Occipital lobe (tissue), 2 donors: ENCODE results near the gene KIF5A. TPM values are rescaled to one million over a fixed set of nuclear protein-coding genes. Genes with fewer than 3 reads are reported as not detected.
"Not testable (repeated sequence)": the region's sequence is repeated elsewhere in the genome, so short reads cannot be mapped to it uniquely, and the experiment has no call there.

Source experiments
- DNase-seq: peaks from one replicate; lab custom pipeline; 2025; lab: John Stamatoyannopoulos, UW
- total RNA-seq: library from RNA; depleted of rRNA; stranded (reverse); fragments of >200 nt; gene quantifications from one replicate; pipeline ENCODE4 v1.2.3, GENCODE V29; 2014

Gene KIF5A
- total RNA-seq, 1 donor from 2014 or later, result 50.2 TPM

- DNase-seq, result no peak
Measured at GRCh38 chr12:57606399-57606798, 56.6 kb downstream of the KIF5A start.

DNA sequence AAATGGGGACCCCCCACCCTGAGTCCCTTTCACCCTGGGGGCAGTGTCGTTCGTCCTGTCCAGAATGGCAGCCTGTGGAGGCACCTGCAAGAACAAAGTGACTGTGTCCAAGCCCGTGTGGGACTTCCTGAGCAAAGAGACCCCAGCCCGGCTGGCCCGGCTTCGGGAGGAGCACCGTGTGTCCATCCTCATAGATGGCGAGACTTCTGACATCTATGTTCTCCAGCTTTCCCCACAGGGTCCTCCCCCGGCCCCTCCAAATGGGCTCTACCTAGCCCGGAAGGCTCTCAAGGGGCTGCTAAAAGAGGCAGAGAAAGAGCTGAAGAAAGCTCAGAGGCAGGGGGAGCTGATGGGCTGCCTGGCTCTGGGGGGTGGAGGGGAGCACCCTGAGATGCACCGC is 57.0 kb downstream of the KIF5A start:
- no peak for DNase-seq

DNA sequence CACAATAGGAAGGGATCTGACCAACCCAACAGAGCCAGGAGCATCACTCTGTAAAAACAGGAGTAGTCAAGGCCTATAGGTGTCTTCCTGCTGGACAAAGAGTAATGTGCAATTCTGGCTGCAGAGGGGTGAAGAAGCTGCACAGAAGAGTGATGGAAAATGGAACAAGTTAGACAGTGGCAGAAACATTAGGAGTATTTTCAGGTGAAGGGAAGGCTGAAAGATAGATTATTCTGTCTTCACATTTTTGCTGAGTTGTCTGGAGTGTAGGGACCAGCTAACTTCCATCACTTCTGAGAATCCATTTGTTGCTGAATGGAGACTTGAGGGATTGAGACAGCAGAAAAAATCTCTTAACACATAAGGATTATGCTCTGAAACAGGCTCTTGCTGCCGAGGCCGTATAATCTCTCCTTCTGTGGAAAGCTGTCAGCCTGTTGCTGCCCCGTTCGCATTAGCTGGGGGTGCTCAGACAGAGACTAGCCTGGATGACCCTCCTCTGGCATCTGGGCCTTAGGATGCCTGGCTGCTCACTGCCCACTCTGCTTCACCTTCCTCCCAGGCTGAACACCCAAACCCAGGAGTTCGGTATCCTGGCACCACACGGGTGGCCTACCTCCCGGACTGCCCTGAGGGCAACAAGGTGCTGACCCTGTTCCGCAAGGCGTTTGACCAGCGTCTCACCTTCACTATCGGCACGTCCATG is 58.3 kb downstream of the KIF5A start:
- no peak for DNase-seq

GRCh38 chr12:57609101-57609780 is 59.4 kb downstream of the KIF5A start:
- no peak for DNase-seq

DNA sequence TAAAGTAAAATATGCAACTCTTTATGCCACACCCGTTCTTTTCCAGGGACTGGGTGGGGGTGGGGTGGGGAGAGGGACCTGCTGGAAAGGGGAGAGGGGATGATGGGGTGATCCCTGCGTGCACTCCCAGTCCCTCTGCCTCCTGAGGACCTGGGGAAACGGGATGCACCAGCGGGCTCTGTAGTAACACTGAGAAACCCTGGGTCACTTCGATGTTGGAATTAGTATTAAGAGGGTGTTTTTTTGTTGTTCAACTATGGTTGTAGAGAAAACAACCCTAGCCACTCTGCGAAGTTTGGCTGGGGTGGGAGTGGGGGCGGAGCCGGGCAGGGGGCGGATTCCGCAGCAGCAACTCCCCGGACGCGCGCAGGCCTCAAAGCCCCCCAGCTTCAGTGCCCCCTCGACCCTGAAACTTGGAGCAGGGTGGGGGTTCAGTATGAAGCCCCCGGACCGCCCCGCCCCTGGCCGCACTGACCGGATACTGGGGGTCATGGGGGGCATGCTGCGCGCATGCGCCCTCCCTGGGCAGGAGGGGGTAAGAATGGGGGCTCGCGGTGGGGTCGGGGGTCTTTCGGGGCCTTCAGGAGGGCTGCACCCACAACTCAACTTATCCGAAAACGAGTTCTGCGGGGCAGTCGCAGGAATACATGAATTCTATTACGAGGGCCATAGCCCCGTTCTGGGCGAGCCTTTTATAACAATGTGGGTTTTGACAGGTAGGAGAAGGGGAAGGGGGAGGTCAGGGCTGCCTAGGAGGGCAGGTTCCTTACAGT is 60.1 kb downstream of the KIF5A start:
- no peak for DNase-seq

GRCh38 chr12:57610554-57611107 is 60.8 kb downstream of the KIF5A start:
- no peak for DNase-seq

DNA sequence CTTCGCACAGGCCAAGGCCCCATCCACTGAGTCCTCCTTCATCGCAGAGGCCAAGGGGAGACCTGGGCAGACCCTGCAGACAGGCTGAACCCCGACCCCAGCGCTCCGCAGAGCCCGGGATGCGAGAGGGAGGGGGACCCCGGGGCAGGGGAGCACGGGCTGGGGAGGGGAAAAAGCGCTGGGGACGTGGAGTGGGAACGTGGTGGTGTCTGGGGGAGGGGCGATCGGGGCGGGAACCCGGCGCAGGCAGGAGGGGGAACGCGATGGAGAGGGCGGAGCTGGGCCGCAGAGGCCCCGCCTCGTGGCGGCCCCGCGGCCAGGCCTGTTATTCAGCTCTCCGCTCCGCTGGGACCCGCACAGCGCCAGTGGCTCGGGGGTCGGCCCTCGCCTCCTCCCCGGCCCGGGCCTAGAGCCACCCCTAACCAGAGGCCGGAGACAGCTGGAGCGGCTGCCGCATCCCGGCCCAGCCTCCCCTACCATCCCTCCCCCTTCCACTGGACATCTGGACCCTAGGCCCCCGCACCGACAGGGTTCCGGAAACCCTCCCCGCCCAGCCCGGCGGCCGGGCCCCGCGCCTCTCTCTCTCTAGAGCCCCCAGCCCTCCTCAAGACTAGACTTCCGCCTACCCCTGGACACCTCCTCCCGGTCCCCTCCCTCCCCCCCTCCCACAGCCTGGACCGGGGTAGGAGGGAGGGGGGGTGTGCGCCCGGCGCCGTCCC is 61.4 kb downstream of the KIF5A start, which contains the start of gene ARHGEF25:
Gene ARHGEF25 (plus strand): TSS at position 328 of the 719 bp plus-strand sequence. CDS start 460 bp downstream, outside the sequence.
- DNase-seq, result peak; percentile 54

DNA sequence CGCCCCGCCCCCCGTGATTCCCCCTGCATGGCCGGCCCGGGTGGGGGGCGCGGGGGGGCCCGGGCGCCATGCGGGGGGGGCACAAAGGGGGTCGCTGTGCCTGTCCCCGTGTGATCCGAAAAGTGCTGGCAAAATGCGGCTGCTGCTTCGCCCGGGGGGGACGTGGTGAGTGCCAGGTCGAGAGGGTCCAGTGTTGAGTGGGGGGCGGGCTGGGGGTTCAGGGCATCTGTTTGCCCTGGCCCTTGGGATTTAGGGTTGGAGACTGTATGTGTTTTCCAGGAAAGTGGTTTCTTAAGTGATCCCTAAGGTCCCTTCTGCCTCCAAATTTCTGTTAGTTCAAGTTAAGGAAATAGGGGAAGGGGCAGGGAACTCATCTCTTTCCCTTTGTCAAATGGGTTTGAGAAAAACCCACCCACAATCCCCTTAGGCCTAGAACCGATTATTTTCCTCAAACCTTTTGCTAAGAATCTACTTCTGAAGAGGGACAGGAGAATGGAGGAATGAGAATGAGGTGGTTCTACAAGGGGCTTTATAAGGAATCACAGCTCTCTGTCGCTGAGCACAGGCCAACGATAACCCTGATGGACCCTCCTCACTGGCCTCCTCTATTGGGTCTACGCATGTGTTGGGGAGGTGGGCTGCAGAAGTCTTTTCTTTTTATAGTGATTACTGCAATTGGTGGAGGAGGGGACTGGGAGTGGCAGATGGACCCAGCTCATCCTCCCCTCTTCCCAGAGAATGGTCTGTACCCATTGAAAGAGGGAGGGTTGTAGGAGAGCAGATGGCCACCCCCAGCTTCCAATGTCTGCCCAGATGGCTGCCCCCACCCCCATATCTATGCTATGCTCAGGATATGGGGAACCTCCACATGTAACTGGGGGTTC is 62.2 kb downstream of the KIF5A start:
- no peak for DNase-seq

GRCh38 chr12:57612711-57613426 is 63.0 kb downstream of the KIF5A start:
- no peak for DNase-seq

DNA sequence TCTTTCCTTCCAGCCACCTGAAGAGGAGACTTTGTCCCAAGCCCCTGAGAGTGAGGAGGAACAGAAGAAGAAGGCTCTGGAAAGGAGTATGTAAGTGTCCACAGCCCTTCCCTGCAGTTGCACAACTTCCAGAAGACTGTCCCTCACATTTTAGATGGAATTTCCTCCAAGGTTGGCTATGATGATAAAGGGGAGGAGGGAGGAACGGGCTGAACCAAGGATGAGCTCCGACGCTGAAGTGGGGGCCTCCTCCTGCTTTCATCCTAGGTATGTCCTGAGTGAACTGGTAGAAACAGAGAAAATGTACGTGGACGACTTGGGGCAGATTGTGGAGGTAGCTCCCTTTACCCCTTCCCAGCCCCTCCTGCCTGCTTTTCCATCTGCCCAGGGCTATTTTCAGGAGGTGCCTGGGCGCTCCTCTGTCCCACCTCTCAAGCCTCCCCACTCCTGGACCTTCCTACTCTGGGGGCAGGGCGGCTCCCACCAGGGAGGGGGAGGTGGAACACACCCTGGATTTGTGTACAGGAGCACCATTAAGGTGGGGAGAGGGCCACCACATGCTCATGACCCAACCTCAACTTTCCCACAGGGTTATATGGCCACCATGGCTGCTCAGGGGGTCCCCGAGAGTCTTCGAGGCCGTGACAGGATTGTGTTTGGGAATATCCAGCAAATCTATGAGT is 63.7 kb downstream of the KIF5A start:
- no peak for DNase-seq

- DNase-seq, result no peak
Measured at GRCh38 chr12:57614178-57614947, 64.5 kb downstream of the KIF5A start.

DNA sequence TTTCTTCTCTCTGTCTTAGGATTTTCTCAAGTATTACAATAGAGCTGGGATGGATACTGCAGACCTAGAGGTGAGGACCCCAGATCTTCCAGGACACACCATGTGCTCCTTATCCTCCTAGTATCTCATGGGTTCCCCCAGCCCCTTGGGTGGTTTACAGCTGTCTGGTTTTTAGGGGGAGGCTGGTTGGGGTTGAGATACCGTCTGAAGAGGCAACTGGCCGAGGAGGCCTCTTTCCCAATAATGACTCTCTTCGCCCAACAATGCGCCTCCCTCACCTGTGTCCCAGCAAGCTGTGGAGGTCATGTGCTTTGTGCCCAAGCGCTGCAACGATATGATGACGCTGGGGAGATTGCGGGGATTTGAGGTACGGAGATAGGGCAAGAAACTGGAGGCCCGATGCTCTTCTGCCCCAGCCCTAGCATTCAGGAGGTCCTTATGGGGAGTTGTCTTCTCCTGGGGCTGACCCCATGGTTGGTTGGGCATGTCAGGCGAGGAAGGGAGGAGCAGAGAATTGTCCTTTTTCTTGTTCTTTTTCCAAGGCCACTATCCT is 65.2 kb downstream of the KIF5A start:
- no peak for DNase-seq

- no peak for DNase-seq
Measured at GRCh38 chr12:57615637-57616036, 65.8 kb downstream of the KIF5A start.

DNA sequence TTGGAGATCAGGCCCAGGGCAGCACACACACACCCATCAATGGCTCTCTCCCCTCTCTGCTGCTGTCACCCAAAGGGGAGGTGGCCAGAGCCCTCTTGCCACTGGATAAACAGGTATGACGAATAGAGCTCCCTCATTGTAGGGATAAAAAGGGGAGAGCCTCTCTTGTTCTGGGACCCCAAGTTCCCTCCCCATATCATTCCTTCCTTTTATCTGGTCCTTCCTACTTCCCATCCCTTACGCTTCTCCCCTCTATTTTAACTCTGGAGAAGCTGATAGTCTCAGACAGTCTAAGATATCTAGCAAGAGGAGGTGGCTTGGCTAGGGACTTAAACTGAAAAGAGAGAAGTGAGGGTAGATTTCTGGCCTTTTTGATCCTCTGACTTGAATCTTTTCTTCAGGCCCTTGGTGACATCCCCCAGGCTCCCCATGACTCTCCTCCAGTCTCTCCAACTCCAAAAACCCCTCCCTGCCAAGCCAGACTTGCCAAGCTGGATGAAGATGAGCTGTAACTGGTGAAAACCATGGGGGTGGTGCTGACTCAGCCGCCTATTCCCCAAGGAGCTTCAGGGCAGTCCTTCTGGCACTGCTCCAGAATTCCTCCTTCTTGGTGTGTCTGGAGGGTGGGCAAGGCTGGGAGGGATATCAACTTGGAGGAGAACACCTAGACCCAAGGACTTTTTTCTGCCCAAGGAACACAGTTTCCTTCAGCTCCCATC is 66.7 kb downstream of the KIF5A start:
- no peak for DNase-seq

DNA sequence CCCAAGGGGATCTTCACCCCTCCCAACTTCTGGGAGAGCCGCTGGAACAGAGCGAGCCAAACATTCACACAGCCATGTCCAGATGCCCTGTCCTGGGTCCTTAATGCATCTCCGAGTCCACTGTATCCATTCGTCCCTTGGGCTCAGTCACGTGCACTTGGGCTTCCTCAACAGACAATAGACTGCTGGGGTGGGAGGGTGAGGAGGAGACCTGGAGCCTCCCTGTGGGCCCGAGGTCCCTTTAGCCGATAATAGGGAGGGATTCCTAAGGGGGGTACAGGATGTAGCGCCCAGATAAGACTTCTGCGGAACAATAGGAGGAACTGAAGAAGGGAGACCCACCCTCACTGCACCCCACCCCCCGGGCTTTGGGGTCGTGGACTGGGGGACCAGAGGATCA is 68.1 kb downstream of the KIF5A start:
- no peak for DNase-seq

- DNase-seq, result not testable (repeated sequence)
Measured at GRCh38 chr12:57618431-57618830, 68.6 kb downstream of the KIF5A start.

DNA sequence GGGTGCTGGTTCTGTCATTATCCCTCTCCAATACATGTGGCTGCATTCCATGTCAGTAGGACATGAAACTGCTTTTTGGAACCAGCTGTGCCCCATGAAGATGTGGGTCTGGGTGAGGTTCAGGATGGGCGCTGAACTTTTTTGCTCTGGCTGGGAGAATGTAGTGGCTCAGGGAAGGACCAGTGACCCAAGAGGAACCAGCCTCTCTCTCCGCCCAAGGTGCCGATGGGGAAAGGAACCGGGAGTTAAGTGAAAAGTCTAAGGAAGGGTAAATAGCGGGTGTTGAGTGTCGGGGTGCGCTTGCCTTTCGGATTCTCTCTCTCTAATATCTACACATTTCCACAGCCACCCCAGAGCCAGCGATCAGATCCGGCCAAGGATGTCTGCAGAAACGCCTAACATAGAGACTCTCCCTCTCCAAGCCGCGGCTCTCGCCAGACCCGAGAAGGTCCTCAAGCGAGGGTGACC is 69.2 kb downstream of the KIF5A start:
- no peak for DNase-seq
